ENCODE measurements around the gene SAXO1.

- TF ChIP-seq, protein P1, sequence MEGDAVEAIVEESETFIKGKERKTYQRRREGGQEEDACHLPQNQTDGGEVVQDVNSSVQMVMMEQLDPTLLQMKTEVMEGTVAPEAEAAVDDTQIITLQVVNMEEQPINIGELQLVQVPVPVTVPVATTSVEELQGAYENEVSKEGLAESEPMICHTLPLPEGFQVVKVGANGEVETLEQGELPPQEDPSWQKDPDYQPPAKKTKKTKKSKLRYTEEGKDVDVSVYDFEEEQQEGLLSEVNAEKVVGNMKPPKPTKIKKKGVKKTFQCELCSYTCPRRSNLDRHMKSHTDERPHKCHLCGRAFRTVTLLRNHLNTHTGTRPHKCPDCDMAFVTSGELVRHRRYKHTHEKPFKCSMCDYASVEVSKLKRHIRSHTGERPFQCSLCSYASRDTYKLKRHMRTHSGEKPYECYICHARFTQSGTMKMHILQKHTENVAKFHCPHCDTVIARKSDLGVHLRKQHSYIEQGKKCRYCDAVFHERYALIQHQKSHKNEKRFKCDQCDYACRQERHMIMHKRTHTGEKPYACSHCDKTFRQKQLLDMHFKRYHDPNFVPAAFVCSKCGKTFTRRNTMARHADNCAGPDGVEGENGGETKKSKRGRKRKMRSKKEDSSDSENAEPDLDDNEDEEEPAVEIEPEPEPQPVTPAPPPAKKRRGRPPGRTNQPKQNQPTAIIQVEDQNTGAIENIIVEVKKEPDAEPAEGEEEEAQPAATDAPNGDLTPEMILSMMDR (IDR thresholded peaks at IDR 0.05 in 2 of 3, conservative IDR thresholded peaks at IDR 0.05 in 1 of 3; ENCODE audit: borderline replicate concordance in 1 of 3, insufficient read depth in 1 of 3, low read depth in 2 of 3, low read length in 2 of 3), result peak; percentile 55 to 64 (median 61); a peak in 5 of 6 replicates
- TF ChIP-seq POLR2AphosphoS5 (IDR thresholded peaks at IDR 0.05; ENCODE audit: low read depth, low read length) (no peak), CBX3 (IDR thresholded peaks at IDR 0.05; ENCODE audit: low read depth) (no peak), REST (IDR thresholded peaks at IDR 0.05; ENCODE audit: low read depth) (no peak), EZH2 (IDR thresholded peaks at IDR 0.05) (no peak), ZNF274 (IDR thresholded peaks at IDR 0.05; ENCODE audit: low read depth, low read length) (no peak), RAD21 (IDR thresholded peaks at IDR 0.05; ENCODE audit: low read depth) (peak; percentile 72), JUND (IDR thresholded peaks at IDR 0.05) (no peak), POLR2A (IDR thresholded peaks at IDR 0.05; ENCODE audit: borderline replicate concordance, extremely low read depth, insufficient read depth, insufficient read length) (no peak), CEBPB (IDR thresholded peaks at IDR 0.05; ENCODE audit: low read depth) (no peak)
- TF ChIP-seq, protein P2, sequence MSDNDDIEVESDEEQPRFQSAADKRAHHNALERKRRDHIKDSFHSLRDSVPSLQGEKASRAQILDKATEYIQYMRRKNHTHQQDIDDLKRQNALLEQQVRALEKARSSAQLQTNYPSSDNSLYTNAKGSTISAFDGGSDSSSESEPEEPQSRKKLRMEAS (IDR thresholded peaks at IDR 0.05), result no peak
- TF ChIP-seq, protein P3, sequence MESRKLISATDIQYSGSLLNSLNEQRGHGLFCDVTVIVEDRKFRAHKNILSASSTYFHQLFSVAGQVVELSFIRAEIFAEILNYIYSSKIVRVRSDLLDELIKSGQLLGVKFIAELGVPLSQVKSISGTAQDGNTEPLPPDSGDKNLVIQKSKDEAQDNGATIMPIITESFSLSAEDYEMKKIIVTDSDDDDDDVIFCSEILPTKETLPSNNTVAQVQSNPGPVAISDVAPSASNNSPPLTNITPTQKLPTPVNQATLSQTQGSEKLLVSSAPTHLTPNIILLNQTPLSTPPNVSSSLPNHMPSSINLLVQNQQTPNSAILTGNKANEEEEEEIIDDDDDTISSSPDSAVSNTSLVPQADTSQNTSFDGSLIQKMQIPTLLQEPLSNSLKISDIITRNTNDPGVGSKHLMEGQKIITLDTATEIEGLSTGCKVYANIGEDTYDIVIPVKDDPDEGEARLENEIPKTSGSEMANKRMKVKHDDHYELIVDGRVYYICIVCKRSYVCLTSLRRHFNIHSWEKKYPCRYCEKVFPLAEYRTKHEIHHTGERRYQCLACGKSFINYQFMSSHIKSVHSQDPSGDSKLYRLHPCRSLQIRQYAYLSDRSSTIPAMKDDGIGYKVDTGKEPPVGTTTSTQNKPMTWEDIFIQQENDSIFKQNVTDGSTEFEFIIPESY (IDR thresholded peaks at IDR 0.05; ENCODE audit: extremely low read depth, insufficient replicate concordance, low read length), result no peak
- TF ChIP-seq, protein P4, sequence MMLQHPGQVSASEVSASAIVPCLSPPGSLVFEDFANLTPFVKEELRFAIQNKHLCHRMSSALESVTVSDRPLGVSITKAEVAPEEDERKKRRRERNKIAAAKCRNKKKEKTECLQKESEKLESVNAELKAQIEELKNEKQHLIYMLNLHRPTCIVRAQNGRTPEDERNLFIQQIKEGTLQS (IDR thresholded peaks at IDR 0.05), result no peak
Observed at GRCh38 chr9:19028835-19029451, 4.1 kb downstream of the SAXO1 start.

Data from HCT116 (cell line).